ENCODE measurements around the gene TIAM2.
A peak's percentile ranks its signal among the peaks of the same experiment; 100 is the strongest.

The TIAM2 gene

GRCh38 chr6:154993710-154994109 lies 1.4 kb upstream of the TIAM2 start:
- Histone ChIP-seq H3K4me3 (ENCODE audit: low read length) (no peak overlapping the region), H3K27me3 (ENCODE audit: insufficient read depth, low read length) (peaks cover 25% of the 10 kb centered on the region), H3K27ac (ENCODE audit: low read length) (no peak overlapping the region), H3K9ac (ENCODE audit: low read depth, low read length) (no peak overlapping the region), H3K9me3 (ENCODE audit: insufficient read depth, low read depth, low read length) (no peaks in the 10 kb centered on the region), H3K36me3 (ENCODE audit: insufficient read depth, low read depth, low read length) (no peaks in the 10 kb centered on the region), H3K4me1 (ENCODE audit: insufficient read depth, low read length) (peaks cover 12% of the 10 kb centered on the region)

GRCh38 chr6:154994836-154995253 lies 270 bp upstream of the TIAM2 start:
- Histone ChIP-seq H3K36me3 (ENCODE audit: insufficient read depth, low read depth, low read length) (no peaks in the 10 kb centered on the region), H3K27ac (ENCODE audit: low read length) (no peak overlapping the region), H3K9me3 (ENCODE audit: insufficient read depth, low read depth, low read length) (no peaks in the 10 kb centered on the region), H3K9ac (ENCODE audit: low read depth, low read length) (peak overlapping the region; percentile 85), H3K4me1 (ENCODE audit: insufficient read depth, low read length) (peaks cover 12% of the 10 kb centered on the region), H3K4me3 (ENCODE audit: low read length) (peak overlapping the region; percentile 80), H3K27me3 (ENCODE audit: insufficient read depth, low read length) (peaks cover 25% of the 10 kb centered on the region)

- peaks cover 25% of the 10 kb centered on the region for H3K27me3 ChIP-seq (ENCODE audit: insufficient read depth, low read length)
- H3K4me1 ChIP-seq (ENCODE audit: insufficient read depth, low read length): peaks cover 12% of the 10 kb centered on the region
- H3K9ac ChIP-seq (ENCODE audit: low read depth, low read length): peak overlapping the region; percentile 61; the same call in 1 of the 2 replicates
- no peaks in the 10 kb centered on the region for H3K9me3 ChIP-seq (ENCODE audit: insufficient read depth, low read depth, low read length)
- H3K36me3 ChIP-seq (ENCODE audit: insufficient read depth, low read depth, low read length): no peaks in the 10 kb centered on the region
- H3K27ac ChIP-seq (ENCODE audit: low read length): no peak overlapping the region
- H3K4me3 ChIP-seq (ENCODE audit: low read length): peak overlapping the region; percentile 80
These were observed 988 bp downstream of the TIAM2 start for GRCh38 chr6:154996016-154996590.

GRCh38 chr6:154996841-154997311 lies 1.8 kb downstream of the TIAM2 start:
- Histone ChIP-seq H3K4me1 (ENCODE audit: insufficient read depth, low read length) (peaks cover 12% of the 10 kb centered on the region), H3K27me3 (ENCODE audit: insufficient read depth, low read length) (peaks cover 25% of the 10 kb centered on the region), H3K36me3 (ENCODE audit: insufficient read depth, low read depth, low read length) (no peaks in the 10 kb centered on the region), H3K9ac (ENCODE audit: low read depth, low read length) (no peak overlapping the region), H3K27ac (ENCODE audit: low read length) (no peak overlapping the region), H3K4me3 (ENCODE audit: low read length) (peak overlapping the region; percentile 80; the same call in 1 of the 2 replicates), H3K9me3 (ENCODE audit: insufficient read depth, low read depth, low read length) (no peaks in the 10 kb centered on the region)

- Histone ChIP-seq H3K36me3 (ENCODE audit: insufficient read depth, low read depth, low read length) (no peaks in the 10 kb centered on the region), H3K9me3 (ENCODE audit: insufficient read depth, low read depth, low read length) (no peaks in the 10 kb centered on the region), H3K27ac (ENCODE audit: low read length) (no peak overlapping the region), H3K9ac (ENCODE audit: low read depth, low read length) (no peak overlapping the region), H3K4me3 (ENCODE audit: low read length) (no peak overlapping the region), H3K4me1 (ENCODE audit: insufficient read depth, low read length) (peaks cover 12% of the 10 kb centered on the region), H3K27me3 (ENCODE audit: insufficient read depth, low read length) (peaks cover 24% of the 10 kb centered on the region)
These were observed 3.7 kb downstream of the TIAM2 start for GRCh38 chr6:154998855-154999254.

GRCh38 chr6:155001482-155001881 lies 6.4 kb downstream of the TIAM2 start:
- Histone ChIP-seq H3K27ac (ENCODE audit: low read length) (no peak overlapping the region), H3K4me1 (ENCODE audit: insufficient read depth, low read length) (peaks cover 9% of the 10 kb centered on the region), H3K9me3 (ENCODE audit: insufficient read depth, low read depth, low read length) (no peaks in the 10 kb centered on the region), H3K4me3 (ENCODE audit: low read length) (no peak overlapping the region), H3K36me3 (ENCODE audit: insufficient read depth, low read depth, low read length) (no peaks in the 10 kb centered on the region), H3K9ac (ENCODE audit: low read depth, low read length) (no peak overlapping the region), H3K27me3 (ENCODE audit: insufficient read depth, low read length) (peaks cover 9% of the 10 kb centered on the region)

- Histone ChIP-seq H3K9me3 (ENCODE audit: insufficient read depth, low read depth, low read length) (no peaks in the 10 kb centered on the region), H3K4me3 (ENCODE audit: low read length) (no peak overlapping the region), H3K27me3 (ENCODE audit: insufficient read depth, low read length) (peaks cover 5% of the 10 kb centered on the region; the same call in 1 of the 2 replicates), H3K36me3 (ENCODE audit: insufficient read depth, low read depth, low read length) (no peaks in the 10 kb centered on the region), H3K4me1 (ENCODE audit: insufficient read depth, low read length) (peaks cover 5% of the 10 kb centered on the region), H3K9ac (ENCODE audit: low read depth, low read length) (no peak overlapping the region), H3K27ac (ENCODE audit: low read length) (no peak overlapping the region)
These were observed 6.8 kb downstream of the TIAM2 start for GRCh38 chr6:155001934-155002333.

- H3K27ac ChIP-seq (ENCODE audit: low read length): no peak overlapping the region
- no peaks in the 10 kb centered on the region for H3K36me3 ChIP-seq (ENCODE audit: insufficient read depth, low read depth, low read length)
- no peaks in the 10 kb centered on the region for H3K27me3 ChIP-seq (ENCODE audit: insufficient read depth, low read length)
- H3K9me3 ChIP-seq (ENCODE audit: insufficient read depth, low read depth, low read length): no peaks in the 10 kb centered on the region
- H3K4me1 ChIP-seq (ENCODE audit: insufficient read depth, low read length): no peaks in the 10 kb centered on the region
- no peak overlapping the region for H3K4me3 ChIP-seq (ENCODE audit: low read length)
- H3K9ac ChIP-seq (ENCODE audit: low read depth, low read length): no peak overlapping the region
These were observed 8.4 kb downstream of the TIAM2 start for GRCh38 chr6:155003476-155003875.

GRCh38 chr6:155004017-155004416 lies 8.9 kb downstream of the TIAM2 start:
- H3K27me3 ChIP-seq (ENCODE audit: insufficient read depth, low read length): no peaks in the 10 kb centered on the region
- no peaks in the 10 kb centered on the region for H3K4me1 ChIP-seq (ENCODE audit: insufficient read depth, low read length)
- H3K9ac ChIP-seq (ENCODE audit: low read depth, low read length): no peak overlapping the region
- no peak overlapping the region for H3K4me3 ChIP-seq (ENCODE audit: low read length)
- H3K9me3 ChIP-seq (ENCODE audit: insufficient read depth, low read depth, low read length): no peaks in the 10 kb centered on the region
- no peak overlapping the region for H3K27ac ChIP-seq (ENCODE audit: low read length)
- no peaks in the 10 kb centered on the region for H3K36me3 ChIP-seq (ENCODE audit: insufficient read depth, low read depth, low read length)

GRCh38 chr6:155004576-155005372 lies 9.7 kb downstream of the TIAM2 start:
- no peak overlapping the region for H3K4me3 ChIP-seq (ENCODE audit: low read length)
- H3K27ac ChIP-seq (ENCODE audit: low read length): no peak overlapping the region
- H3K9me3 ChIP-seq (ENCODE audit: insufficient read depth, low read depth, low read length): no peaks in the 10 kb centered on the region
- no peak overlapping the region for H3K9ac ChIP-seq (ENCODE audit: low read depth, low read length)
- no peaks in the 10 kb centered on the region for H3K4me1 ChIP-seq (ENCODE audit: insufficient read depth, low read length)
- no peaks in the 10 kb centered on the region for H3K27me3 ChIP-seq (ENCODE audit: insufficient read depth, low read length)
- no peaks in the 10 kb centered on the region for H3K36me3 ChIP-seq (ENCODE audit: insufficient read depth, low read depth, low read length)

- no peak overlapping the region for H3K9ac ChIP-seq (ENCODE audit: low read depth, low read length)
- H3K9me3 ChIP-seq (ENCODE audit: insufficient read depth, low read depth, low read length): no peaks in the 10 kb centered on the region
- H3K36me3 ChIP-seq (ENCODE audit: insufficient read depth, low read depth, low read length): no peaks in the 10 kb centered on the region
- no peak overlapping the region for H3K4me3 ChIP-seq (ENCODE audit: low read length)
- H3K4me1 ChIP-seq (ENCODE audit: insufficient read depth, low read length): no peaks in the 10 kb centered on the region
- H3K27ac ChIP-seq (ENCODE audit: low read length): no peak overlapping the region
- no peaks in the 10 kb centered on the region for H3K27me3 ChIP-seq (ENCODE audit: insufficient read depth, low read length)
These were observed 13.5 kb downstream of the TIAM2 start for GRCh38 chr6:155008625-155009024.

- no peak overlapping the region for H3K27ac ChIP-seq (ENCODE audit: low read length)
These were observed 15.8 kb downstream of the TIAM2 start for GRCh38 chr6:155010940-155011339.

More at GRCh38 chr6:155010940-155011339, 15.8 kb downstream of the TIAM2 start:
- Histone ChIP-seq H3K4me3 (ENCODE audit: low read length) (no peak overlapping the region), H3K4me1 (ENCODE audit: insufficient read depth, low read length) (peaks cover 16% of the 10 kb centered on the region), H3K9ac (ENCODE audit: low read depth, low read length) (no peak overlapping the region), H3K36me3 (ENCODE audit: insufficient read depth, low read depth, low read length) (no peaks in the 10 kb centered on the region), H3K27me3 (ENCODE audit: insufficient read depth, low read length) (no peaks in the 10 kb centered on the region), H3K9me3 (ENCODE audit: insufficient read depth, low read depth, low read length) (no peaks in the 10 kb centered on the region)

Measured in iPS-20b (cell line).